ENCODE data around the gene OTOG.

Gene OTOG

GRCh38 chr11:17540807-17541206, 6.3 kb upstream of the OTOG start:
- FAIRE-seq: no peak

- no peak for FAIRE-seq
Observed at GRCh38 chr11:17541330-17541885, 5.7 kb upstream of the OTOG start.

GRCh38 chr11:17542249-17542648, 4.8 kb upstream of the OTOG start:
- no peak for FAIRE-seq

- FAIRE-seq: no peak
Observed at GRCh38 chr11:17543041-17543440, 4.0 kb upstream of the OTOG start.

GRCh38 chr11:17543574-17544180, 3.4 kb upstream of the OTOG start:
- no peak for FAIRE-seq

GRCh38 chr11:17544181-17544622, 2.9 kb upstream of the OTOG start, which contains the start of gene USH1C:
Gene USH1C, minus strand, starts transcription at chr11:17544416. Its CDS starts 109 bp downstream, at chr11:17544307.
- no peak for FAIRE-seq

- FAIRE-seq: no peak
Observed at GRCh38 chr11:17546240-17546639, 819 bp upstream of the OTOG start.

GRCh38 chr11:17547932-17548331, 873 bp downstream of the OTOG start:
- no peak for FAIRE-seq

GRCh38 chr11:17548444-17548843, 1.4 kb downstream of the OTOG start:
- no peak for FAIRE-seq

- no peak for FAIRE-seq
Observed at GRCh38 chr11:17550450-17551346, 3.6 kb downstream of the OTOG start.

GRCh38 chr11:17551347-17552040, 4.4 kb downstream of the OTOG start:
- no peak for FAIRE-seq

GRCh38 chr11:17552041-17552355, 4.9 kb downstream of the OTOG start:
- FAIRE-seq: no peak

GRCh38 chr11:17552392-17553248, 5.6 kb downstream of the OTOG start:
- no peak for FAIRE-seq

GRCh38 chr11:17553249-17553546, 6.1 kb downstream of the OTOG start:
- no peak for FAIRE-seq

- no peak for FAIRE-seq
Observed at GRCh38 chr11:17554487-17554886, 7.4 kb downstream of the OTOG start.

- FAIRE-seq: no peak
Observed at GRCh38 chr11:17556999-17557398, 9.9 kb downstream of the OTOG start.

- FAIRE-seq: no peak
Observed at GRCh38 chr11:17558025-17558780, 11.1 kb downstream of the OTOG start.

- no peak for FAIRE-seq
Observed at GRCh38 chr11:17558916-17559315, 11.9 kb downstream of the OTOG start.

- FAIRE-seq: no peak
Observed at GRCh38 chr11:17559341-17560087, 12.5 kb downstream of the OTOG start.

GRCh38 chr11:17560281-17561110, 13.4 kb downstream of the OTOG start:
- FAIRE-seq: no peak

Measured in endometrium (tissue), 2 donors.